NCI-H2171 treated with DMSO at 0.1 percent for 48 hours (cell line): ENCODE results near the gene C17orf113.
A peak's percentile ranks its signal among the peaks of the same experiment; 100 is the strongest.
"Not testable (repeated sequence)": the region's sequence is repeated elsewhere in the genome, so short reads cannot be mapped to it uniquely, and the experiment has no call there.

ENCODE experiments used
- DNase-seq: peaks from one replicate; lab custom pipeline; 2025; lab: John Stamatoyannopoulos, UW

The C17orf113 gene

DNA sequence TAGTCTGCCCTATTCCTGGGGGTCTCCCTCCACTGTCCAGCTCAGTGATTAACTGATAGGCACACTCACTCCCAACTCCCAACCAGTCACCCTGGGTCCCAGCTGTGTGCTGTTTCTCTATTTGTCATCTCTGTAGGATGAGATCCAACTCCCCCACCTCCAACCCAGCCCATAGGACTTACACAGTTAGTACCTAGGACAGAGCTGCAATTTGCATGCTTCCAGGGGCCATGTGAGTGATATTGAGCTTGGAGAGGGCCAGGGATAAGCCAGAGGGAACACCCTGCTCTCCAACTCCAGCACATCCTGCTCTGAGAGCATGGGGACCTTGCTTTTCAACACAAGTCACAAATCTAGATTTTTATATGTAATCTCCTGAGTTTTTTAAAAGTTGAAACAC, 8.8 kb downstream of the C17orf113 start:
- no peak for DNase-seq

DNA sequence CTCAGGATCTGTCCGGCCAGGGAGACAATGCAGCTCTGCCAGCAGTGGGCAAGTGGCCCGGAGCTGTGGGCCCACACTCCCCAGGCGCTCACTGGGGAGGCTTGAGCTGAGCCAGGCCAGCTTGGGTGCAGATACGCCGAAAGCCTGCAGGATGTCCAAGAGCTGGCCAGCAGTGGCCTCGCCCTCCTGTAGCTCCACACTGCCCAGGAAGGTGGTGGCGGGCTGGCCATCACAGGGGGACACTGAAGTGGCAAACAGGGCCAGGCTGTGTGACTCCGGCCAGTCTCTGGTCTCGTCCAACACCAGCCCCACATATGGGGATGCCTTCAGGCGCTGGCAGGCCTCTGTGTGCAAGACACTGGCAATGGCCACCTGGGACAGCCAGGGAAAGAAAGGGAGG, 9.6 kb downstream of the C17orf113 start:
- no peak for DNase-seq

DNA sequence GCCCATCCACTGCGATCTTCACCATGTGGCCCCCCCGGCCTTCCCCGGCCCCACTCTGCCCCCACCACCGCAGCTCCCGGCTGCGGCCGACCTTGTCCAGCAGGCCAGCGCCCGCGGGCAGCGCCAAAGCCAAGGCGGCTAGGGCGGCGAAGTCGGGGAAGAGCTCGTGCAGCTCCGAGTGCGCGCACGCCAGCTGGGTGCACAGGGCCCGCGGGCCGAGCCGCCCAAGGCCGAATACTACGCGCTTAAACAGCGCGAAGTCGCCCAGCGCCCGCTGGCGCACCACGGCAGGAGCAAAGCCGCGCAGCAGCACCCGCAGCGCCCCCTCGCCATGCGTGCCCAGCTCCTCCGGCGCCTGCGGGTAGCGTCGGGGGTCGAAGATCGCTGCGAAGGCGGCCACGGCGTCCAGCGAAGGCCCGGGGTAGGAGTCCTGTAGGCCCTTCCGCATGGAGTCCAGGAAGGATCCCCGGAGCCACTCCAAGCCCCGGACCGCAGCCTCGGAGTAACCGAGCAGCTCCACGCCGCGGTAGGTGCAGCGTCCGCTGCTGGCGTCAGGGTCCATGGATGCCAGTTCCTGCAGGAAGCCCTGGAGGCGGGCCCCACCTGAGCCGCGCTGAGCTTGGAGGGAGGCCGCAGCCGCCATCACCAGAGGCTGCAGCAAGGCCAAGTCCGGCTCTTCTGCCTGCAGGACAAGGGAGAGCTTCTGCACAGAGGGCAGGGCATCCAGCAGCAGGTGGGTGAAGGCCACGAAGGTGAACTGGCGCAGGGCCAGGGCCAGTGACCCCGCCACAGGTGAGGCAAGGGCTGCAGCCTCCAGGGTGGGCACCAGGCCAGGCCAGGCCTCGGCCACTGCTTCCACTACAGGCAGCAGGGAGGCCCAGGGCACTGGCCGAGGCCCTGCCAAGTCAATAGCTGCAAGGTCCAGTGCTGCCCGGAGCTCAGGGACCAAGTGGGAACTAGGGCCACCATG, 10.3 kb downstream of the C17orf113 start:
- no peak for DNase-seq

DNA sequence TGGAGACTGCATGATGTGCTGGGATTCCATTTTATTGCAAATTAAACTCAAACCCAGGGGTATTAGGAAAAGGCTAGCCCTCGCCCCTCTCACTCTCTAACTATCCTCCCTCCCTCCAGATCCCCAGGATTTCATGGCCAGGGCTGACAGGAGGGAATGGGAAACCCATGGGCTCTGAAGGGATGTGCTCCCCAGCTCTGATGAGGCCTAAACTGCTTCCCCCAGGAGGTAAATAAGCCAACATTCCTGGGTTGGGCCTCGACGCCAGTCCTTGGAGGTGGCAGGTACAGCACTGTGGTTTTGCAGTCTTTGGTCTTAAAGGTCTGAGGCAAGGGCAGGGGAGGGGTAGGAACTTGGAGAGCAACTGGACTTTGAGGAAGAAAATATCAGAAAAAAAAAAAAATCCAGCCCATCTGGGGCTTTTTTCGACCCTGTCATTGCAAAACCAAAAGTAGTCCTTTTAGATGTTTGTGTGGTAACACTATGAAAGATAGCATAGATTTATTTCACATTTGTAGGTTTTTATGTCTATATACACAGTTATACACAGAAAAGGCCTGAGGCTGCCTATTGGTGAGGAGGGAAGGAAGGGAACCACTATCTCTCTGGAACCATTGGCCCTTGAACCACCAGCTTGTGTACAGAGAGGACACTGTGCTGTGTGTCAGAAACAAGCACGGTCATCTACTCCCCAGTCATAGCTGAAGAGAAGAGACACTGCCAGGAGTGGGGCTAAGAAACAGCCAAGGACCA, 12.0 kb downstream of the C17orf113 start:
- DNase-seq: no peak

DNA sequence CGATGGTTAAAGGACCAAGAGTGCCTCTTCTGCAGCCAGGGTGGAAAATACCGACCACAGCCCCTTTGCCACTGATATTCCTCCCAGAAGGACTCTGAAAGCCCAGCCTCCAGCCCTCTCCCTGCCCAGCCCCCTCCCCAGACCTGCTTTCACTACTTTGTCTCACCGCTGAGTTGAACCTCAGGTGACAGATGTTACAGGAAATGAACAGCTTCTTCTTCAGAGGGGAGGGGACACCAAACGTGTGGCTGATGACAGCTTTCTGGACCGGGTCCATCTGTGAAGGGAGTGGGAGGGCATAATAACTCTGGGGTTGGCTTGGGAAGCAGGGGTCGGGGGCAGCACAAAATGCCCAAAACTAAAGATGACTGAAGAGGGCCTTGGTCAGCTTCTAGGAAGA, 16.3 kb downstream of the C17orf113 start:
- DNase-seq: peak; percentile 78

DNA sequence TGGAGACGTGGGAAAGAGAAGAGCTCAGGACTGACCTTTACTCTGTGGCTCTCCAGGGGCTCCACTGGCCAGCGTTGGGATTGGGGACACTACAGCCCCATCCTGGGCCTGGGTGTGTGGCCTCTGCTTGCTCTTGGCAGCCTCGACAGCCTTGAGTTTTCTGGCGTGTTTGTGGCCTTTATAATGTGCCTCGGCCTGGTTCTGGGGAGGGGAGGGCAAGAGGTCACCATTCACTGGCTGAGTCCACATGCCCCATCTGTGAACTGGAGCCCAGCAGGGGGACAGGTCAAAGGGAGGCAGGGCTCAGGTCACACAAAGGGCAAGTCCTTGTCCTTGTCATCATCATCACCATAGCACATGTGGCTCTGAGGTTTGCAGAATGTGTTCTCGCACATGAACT, 18.8 kb downstream of the C17orf113 start:
- DNase-seq: no peak

DNA sequence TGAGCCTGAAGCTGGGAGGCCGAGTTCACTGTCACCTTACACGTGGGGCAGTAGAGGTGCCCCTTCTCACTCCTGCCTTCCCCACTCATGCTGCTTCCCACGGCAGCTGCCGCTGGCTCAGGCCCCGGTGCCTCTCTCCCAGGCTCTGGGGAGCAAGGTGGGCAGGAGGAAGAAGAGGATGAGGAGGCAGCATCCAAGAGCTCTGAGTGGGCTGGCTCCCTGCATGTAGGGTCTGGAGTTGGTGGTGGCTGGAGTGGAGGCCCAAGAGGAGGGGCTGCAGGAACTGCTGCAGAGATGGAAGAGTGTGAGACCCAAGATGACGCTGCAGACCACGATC, 21.6 kb downstream of the C17orf113 start:
- no peak for DNase-seq

DNA sequence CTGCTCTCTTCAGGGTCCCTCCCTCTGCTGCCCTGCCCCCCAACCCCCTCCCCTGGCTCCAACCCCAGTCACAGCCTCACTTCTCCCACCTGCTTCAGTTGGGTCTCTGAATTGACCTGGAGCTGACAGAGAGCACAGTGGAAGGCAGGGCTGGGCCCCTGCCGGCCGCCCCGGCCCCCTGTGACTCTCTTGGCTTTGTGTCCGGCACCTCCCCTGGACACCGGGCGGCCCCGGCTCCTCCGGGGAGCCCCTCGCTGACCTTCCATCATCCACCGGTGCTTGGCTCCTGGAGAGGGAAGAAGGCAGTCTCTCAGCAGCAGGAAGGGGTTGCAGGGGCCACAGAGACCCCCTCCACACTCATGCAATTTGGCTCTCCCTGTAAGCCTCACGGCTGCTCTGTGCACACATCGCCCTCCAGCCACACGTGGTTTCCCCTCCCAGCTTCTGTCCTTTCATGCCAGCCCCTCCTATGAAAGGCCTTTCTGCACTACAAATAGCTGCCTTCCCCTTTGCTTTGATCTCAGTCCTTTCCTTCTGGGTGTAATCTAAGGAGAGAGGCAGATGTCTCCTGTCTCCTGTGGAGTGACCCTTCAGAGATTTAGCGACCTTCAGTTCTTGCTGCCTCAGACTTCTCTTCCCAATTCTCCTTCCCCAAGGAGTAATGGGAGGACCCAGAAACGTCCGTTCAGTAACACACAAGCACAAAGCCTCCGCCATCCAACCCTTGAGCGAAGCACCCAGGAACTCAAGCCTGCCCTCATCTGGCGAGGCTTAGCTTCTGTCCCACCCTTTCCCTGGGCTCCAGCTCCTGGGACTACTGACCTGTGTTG, 22.2 kb downstream of the C17orf113 start:
- DNase-seq: no peak

DNA sequence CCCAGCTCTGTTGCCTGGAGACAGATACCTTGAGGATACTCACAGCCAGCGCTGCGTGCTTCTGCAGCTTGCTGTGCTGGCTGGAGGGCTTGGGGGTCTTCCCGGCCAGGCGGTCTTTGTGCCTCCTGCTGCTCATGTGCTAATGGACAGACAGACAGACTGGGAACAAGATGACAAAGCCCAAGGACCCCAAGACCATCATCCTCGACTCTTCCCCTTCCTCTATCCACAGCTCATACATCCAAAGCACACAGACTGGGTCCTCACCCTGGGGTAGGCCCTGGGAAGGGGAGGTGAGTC, 22.9 kb downstream of the C17orf113 start:
- DNase-seq: no peak

DNA sequence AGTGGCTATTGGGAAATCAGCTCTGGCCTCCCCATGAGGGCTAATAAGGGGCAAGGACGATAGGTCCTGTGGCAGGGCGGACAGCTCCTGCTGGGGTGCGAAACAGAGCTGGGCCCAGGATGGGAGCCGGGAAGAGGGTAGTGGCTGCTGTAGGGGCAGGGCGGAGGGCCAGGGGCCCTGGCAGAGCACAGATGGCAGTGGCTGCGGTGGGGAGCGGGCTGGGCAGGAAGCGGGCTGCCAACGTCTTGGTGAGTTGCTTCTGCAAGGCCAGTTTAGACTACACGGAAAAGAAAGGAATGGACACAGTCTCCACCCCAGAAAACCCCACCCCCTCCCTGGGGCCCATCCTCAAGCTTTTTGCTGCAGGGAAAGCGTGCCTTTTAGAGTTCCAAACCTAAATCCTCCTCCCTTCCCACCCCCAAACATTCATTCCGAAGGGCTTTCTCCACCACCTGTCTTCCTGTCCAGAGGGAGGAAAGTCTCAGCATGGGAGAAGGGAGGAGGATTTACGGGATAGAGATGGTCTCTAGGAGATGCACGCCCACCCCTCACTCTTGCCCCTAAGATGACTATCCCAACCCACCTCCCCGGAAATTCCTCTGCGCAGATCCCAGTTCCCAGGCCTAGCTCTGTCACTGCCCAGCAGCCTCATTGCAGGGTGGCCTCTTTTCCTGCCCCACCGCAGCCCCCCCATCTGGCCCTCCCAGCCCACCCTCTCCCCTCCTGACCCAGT, 23.4 kb downstream of the C17orf113 start:
- DNase-seq: no peak

DNA sequence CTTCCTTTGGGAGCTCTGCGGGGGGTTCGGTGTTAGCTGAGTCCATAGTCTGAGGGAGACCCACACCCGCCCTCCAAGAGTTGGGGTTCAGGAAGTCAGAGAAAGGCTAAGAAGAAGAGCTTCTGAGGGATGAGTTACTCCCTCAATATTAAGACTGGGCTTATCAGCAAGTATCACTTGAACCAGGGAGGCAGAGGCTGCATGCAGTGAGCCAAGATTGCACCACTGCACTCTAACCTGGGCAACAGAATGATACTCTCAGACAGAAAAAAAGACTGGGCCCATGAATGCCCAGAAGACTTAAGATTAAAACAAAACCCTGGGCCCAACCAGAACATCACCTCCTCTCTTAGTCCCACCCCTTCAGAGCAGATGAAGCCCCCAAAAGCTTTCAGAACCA, 24.5 kb downstream of the C17orf113 start:
- DNase-seq: no peak

DNA sequence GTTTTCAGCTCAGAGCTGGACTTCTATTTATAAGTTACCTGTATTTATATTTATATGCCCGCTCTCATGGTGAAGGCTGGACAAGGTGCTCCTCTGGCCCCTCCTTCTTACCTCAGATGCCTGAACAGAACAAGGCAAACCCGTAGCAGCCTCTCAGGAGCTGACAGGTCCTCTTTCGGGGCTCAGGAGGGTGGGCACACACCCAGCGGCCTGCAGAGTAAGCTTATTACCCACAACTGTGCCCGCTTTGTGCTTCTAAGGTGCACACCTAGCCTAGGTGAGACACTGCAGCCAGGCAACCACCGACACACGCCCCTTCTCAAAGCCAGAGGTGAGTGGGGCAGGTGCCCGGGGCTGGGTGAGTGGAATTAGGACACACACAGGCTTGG, 25.2 kb downstream of the C17orf113 start:
- DNase-seq: no peak

DNA sequence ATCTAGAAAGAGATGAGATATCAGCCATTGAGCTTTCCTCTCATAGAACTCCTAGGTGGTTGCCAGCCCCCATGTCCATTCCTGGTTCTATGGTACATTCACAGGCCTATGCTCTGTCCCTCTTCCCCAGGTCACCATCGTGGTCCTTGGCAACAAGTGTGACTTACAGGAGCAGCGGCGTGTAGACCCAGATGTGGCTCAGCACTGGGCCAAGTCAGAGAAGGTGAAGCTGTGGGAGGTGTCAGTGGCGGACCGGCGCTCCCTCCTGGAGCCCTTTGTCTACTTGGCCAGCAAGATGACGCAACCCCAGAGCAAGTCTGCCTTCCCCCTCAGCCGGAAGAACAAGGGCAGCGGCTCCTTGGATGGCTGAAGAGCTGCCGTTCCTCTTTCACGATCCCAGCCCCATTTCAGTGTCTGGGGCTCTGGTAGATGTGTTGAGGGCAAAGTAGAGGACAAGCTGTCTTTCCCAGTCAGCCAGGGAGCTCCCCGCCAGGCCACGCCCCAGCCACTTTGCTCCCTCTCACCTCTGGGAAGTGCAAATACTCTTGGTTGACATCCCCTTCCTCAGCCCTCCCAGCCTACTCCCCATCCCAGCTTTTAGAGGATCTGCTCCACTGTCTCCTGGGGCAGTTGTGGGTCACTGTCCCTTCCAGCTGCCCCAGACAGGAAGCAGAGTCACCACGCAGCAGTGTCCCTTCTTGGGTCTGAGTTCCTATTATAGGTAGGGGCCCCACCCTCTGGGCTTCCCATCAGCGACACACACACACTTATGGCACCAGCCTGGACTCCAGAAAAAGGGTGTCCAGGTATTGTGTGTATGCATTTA, 26.7 kb downstream of the C17orf113 start:
- DNase-seq: no peak

DNA sequence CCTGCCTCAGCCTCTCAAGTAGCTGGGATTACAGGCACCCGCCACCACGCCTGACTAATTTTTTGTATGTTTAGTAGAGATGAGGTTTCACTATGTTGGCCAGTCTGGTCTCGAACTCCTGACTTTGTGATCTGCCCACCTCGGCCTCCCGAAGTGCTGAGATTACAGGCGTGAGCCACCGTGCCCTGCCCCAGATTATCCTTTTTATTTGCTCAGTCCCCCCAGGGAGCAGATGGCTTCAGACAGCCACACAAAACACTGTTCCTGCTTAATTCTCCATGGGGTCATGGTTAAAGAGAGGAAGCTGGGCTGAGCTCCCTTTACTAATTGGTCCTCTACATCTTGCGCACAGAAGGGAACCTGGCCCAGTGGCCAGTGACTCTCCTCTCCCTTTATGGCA, 29.6 kb downstream of the C17orf113 start:
- not testable (repeated sequence) for DNase-seq

DNA sequence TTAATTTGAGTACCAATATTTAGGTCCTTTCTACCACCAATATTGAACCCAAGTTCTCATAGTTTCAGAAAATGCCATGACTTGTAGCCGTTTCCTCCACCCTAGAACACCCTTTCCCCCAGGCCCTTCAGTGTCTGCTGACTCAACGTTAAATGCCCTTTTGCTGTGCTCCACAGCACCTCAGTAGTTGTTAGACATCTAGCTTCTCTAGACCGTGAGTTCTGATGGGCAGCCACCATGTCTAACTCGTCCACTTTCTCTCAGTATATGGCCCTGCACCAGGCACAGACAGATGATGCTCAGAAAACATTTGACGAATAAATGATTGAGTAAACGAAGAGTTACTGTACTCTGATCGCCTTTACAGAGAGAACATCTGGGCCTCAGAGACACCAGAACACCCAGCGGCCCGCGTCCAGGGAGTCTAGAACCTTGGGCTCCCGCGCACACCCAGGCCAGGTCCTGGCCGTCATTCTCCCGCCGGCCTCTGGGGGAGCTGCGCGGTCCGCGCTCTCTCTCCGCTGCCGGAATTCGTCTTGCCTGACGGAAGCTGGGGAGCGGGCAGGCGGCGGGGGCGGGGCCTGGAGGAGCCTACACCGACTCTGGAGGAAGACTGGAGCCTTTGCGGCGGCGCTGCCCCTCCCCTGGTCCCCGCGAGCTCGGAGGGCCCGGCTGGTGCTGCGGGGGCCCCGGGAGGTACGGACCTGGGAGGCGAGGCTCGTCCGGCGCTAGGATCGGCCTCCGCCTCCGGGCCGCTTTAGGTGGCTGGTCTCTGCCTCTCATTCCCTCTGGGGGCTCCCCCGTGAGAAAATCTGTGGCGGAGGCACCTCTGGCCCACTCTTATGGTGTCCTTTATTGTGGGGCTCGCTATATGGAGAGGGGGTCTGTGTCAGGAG, 30.6 kb downstream of the C17orf113 start, which contains the start of gene NKIRAS2:
Gene NKIRAS2, plus strand, starts transcription at position 582 of the 896 bp plus-strand sequence. CDS start 1,488 bp downstream, outside the sequence.
- DNase-seq: peak; percentile 85

DNA sequence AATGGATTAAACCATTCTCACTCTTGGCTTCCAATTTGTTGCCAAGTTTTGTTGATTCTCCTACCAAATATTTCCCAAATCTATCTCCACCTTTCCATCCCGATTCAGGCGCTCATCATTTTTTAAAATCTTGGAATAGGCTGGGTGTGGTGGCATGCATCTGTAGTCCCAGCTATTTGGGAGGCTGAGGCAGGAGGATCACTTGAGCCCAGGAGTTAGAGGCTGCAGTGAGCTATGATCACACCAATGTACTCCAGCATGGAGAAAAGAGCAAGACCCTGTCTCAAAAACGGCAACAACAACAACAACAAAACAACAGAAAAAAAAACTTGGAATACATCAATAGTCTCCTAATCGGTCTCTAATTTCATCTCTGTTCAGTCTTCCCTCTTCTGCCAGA, 31.4 kb downstream of the C17orf113 start:
- DNase-seq: no peak

DNA sequence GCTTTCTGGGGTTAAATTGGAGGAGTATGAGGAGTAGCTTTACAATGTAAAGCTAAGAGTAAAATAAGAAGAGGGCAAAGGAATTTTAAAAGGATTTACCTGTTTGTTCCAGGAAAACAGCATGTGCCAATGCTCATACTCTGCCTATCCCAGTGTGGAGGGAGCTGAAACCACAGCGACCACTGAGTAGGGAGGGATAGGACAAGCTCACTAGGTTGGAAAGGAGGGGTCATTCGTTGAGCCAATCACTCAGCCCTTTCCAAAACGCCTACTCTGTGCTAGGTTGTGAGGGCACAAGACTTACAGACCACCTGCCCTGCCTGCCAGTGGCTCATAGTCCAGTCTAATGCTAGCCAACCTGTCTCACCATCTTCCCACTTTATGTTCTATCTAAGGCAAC, 32.1 kb downstream of the C17orf113 start:
- no peak for DNase-seq

DNA sequence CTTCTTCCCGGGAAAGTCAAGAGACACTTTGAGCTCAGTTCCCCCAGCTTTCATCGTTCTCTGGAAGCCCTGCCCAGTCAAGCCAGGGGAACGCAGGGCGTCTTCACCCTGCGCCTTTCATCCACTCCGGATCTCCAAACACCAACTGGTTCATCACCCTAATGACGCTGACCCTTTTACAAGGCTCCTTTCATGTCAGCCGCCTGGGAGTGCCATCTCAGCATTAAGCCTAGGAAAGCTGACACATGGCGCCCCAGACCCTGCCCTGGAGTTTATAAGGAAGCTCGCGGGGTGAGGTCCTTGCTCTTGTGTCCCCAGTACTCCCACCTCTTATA, 32.6 kb downstream of the C17orf113 start:
- DNase-seq: no peak

DNA sequence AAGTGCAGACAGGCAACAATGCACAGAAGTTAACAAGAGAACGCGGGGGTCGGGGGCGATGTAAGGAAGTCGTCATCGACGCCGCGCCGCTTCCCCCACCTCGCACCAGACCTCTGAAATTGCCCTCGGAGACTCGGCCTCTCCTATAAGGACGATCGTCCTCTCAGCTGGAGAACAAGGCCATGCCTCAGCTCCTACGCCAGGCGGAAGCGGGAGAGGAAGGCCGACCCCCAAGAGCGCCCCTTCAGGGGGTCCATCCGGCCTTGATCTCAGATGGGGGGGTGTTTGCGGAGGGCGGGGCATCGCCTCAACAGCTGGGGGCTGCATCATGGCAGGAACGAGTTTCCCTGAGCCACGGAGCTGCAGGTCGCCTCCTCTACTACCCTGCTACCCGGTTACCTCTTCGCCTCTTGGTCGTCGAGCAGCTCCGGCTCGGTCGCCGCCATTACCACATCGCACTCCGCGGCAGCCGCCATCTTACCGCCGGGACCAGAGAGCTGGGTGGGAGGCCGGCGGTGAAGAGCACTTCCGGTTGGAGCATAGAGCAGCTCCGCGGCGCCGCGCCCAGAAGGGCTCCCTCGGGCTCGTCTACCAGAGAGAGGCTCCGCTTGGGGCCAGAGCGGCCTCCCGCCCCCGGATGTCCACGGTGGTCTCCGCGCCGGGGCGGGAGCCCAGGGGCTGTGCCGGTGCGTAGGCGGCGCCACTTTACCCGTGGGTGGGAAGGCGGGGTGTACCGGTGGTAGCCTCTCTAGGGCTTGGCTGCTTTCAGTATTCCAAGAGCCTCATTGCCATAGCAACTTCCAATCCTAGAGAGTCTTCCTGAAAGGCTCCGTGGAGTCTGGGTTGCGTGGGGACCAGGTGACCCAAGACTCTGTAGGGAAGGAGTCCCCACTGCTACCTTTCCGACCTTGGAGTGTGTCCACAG, 33.2 kb downstream of the C17orf113 start, which contains the start of gene DNAJC7:
Gene DNAJC7, minus strand, starts transcription at position 499 of the 925 bp plus-strand sequence. Its CDS starts 23 bp downstream, at position 476.
- peak; percentile 99 for DNase-seq
